GM19238 (cell line): ENCODE results near the gene WIPF3.
"Not testable (repeated sequence)": the region's sequence is repeated elsewhere in the genome, so short reads cannot be mapped to it uniquely, and the experiment has no call there.

Experiments
- DNase-seq: peaks from one replicate; pipeline ENCODE4 v3.0.0; 2011; ENCODE audit warnings: low spot score; ENCODE audit not compliant: insufficient read length

WIPF3 gene

GRCh38 chr7:29950480-29950879, 144.2 kb downstream of the WIPF3 start:
- DNase-seq: no peak

GRCh38 chr7:29951206-29951605, 144.9 kb downstream of the WIPF3 start:
- DNase-seq: no peak

- no peak for DNase-seq
Observed at GRCh38 chr7:29953726-29954347, 147.5 kb downstream of the WIPF3 start.

- no peak for DNase-seq
Observed at GRCh38 chr7:29955075-29955792, 148.9 kb downstream of the WIPF3 start.

- peak; percentile 56 for DNase-seq
Observed at GRCh38 chr7:29955799-29956486, 149.6 kb downstream of the WIPF3 start.

GRCh38 chr7:29956487-29956836, 150.2 kb downstream of the WIPF3 start:
- no peak for DNase-seq

- no peak for DNase-seq
Observed at GRCh38 chr7:29957521-29958310, 151.4 kb downstream of the WIPF3 start.

- no peak for DNase-seq
Observed at GRCh38 chr7:29958667-29959358, 152.5 kb downstream of the WIPF3 start.

GRCh38 chr7:29961611-29962010, 155.3 kb downstream of the WIPF3 start:
- DNase-seq: not testable (repeated sequence)

GRCh38 chr7:29962035-29962434, 155.7 kb downstream of the WIPF3 start:
- DNase-seq: no peak

- DNase-seq: no peak
Observed at GRCh38 chr7:29965030-29965429, 158.7 kb downstream of the WIPF3 start.
